ENCODE results near the gene AACS.
"Not testable (repeated sequence)": the region's sequence is repeated elsewhere in the genome, so short reads cannot be mapped to it uniquely, and the experiment has no call there.

AACS gene

GRCh38 chr12:125124320-125124966 lies 59.2 kb downstream of the AACS start:
- DNase-seq (ENCODE audit: low spot score) = no peak

DNA sequence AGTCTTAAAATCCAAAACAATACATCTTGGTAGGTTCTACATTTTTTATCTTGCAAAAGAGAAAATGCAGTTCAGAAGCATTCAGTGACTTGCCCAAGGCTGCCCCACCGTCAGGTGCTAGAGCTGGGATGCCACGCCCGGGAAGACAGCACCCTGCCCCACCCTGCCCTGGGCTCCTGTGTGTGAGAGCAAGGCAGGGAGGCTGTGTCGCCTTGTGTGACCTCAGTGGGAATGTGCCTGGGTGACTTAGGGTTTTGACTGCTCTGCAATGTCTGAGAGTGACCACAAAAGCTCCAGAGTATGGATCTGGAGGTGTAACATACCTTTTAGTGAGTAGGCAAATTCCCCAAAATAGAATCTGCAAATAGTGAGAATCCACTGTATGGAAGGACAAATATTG lies 60.0 kb downstream of the AACS start:
- no peak for DNase-seq (ENCODE audit: low spot score)

DNA sequence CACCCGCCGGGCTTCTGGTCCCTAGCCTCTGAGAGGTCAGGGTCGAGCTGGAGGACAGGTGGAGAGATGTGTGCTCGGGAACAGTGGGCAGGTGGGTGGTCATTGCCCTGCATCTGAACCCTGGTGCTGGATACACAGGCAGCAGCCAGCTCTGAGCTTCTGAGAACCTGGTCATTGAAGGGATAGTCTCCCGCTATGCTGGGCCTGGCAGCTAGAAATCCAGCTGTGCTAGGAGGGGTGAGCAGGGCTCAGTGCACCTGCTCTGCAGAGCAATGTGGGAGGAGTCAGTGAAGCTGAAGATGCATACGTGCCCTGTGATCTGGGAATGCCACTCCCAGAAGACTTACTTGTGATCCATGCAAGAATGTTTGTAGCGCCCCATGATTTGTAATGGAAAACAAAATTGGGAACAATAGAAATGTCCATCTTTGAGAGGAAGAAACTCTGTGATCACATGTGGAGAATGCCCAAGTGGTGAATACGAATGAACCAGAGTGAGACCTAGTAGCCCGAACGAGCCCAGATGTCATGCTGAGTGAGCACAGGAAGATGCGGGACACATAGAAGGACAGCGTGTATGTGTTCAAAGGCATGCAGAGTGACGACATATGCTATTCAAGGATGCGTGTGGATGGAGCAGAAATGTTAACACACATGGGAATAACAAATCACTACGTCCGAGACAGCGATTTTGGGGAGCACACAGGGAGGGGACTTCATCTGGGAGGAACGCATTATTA lies 63.4 kb downstream of the AACS start:
- no peak for DNase-seq (ENCODE audit: low spot score)

DNA sequence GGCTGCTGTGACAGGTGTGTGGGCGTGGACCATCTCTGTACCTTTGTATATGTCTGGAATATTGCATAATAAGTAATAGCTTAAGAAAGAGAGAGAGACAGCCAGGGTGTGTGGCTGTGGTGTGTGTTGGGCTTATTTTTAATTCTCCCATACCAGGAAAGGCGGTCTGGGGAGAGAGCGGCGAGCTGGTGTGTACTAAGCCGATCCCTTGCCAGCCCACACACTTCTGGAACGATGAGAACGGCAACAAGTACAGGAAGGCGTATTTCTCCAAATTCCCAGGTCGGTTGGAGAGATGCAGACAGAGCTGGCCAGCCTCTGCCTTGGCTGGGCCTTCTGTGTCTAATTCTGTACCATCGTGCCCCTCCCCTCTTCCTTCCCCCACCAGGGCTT lies 63.9 kb downstream of the AACS start:
- DNase-seq (ENCODE audit: low spot score) = no peak

DNA sequence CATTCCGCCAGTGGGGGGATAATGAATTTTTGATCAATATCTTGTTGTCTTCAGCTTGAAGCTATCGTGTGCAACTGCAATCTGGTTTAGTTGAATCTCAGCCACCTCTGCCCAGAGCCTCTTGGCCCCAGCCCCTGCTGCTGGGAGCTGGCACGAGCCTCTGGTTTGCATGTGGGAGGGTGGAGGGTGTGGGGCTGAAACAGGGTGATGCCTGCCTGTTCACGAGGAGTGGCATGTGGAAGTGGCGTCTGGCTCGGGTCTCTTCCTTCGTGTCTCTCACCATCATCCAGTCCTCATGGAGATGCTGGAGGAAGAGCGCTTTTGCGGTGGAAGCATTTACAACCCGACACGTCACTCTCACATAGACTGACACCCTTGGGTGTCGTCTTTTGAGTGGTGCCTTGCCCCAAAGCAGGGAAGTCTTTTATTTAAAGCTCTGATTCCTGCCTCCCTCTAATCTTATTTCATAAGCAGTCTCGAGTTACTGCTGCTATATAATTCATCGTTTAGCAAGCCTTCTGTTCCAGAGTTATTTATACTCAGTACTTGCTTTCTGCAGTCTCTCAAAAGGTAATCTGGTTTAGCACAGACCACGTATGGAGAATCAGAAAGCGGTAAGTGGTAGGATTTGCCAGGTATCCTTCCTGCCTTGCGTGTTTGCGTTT lies 64.5 kb downstream of the AACS start:
- no peak for DNase-seq (ENCODE audit: low spot score)

- DNase-seq (ENCODE audit: low spot score) = no peak
Observed at GRCh38 chr12:125131958-125132357, 66.7 kb downstream of the AACS start.

GRCh38 chr12:125132698-125133400 lies 67.6 kb downstream of the AACS start:
- peak; percentile 41 for DNase-seq (ENCODE audit: low spot score)

- DNase-seq (ENCODE audit: low spot score) = no peak
Observed at GRCh38 chr12:125133616-125134015, 68.4 kb downstream of the AACS start.

DNA sequence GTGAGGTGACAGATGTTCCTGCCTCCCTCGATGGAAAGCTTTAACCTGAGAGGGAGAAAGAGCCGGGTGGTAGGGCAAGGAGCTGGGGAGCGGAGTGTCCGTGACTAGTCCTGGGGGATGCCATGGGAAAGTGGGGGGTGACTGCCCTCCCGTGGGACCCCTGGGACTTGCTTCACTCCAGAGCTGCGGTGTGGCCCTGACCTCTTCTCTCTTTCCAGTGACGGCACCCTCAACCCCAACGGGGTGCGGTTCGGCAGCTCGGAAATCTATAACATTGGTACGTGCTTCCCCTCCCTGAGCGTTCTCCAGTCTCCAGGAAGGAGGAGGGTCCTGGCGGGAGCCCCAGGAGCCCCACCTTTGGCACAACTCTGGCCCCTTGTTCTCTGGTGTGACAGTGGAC lies 69.3 kb downstream of the AACS start:
- DNase-seq (ENCODE audit: low spot score) = no peak

GRCh38 chr12:125135906-125136305 lies 70.7 kb downstream of the AACS start:
- no peak for DNase-seq (ENCODE audit: low spot score)

GRCh38 chr12:125136702-125137101 lies 71.5 kb downstream of the AACS start:
- DNase-seq (ENCODE audit: low spot score) = no peak

- DNase-seq (ENCODE audit: low spot score) = no peak
Observed at GRCh38 chr12:125137766-125138344, 72.6 kb downstream of the AACS start.

DNA sequence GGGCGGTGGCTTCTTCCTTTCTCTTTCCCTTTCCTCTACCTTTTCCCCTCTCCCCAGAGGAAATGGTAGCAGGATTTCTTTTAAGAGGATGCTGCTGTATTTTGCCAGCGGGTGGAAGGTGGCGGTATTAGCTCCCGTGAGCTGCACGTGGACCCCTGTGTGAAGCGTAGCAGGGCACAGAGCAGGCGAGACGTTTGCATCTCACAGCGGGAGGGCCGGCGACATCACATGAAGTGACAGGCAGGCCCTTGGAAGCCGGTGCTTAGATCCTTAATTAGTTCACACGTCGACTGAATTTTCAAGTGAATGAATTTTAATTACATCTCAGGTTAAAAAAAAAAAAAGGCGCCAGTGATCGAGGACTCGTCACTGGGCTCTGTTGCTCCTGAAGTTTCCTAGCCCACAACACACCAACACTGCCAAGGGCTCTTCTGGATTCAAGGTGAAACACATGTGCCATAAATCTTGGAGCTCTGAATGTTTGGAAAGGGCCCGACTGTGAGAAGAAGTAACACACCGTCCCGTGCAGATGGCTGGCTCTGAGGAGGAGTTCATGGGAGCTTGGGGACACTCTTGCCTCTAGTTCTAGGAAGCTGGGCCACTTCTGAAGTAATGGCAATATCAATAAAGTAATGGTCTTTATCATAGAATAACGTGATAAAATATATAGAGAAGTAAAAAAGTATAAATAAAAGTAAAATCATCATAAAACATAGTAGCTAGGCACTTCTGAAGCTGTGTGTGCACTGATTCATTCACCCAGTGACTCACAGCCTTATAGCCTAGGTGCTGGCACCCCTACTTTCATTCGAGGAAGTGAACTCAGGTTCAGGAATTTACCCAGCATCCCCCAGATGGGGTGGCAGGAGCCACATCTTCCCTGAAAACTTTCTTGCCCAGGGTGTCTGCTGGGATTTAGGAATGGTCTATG lies 75.3 kb downstream of the AACS start:
- DNase-seq (ENCODE audit: low spot score) = peak; percentile 62

DNA sequence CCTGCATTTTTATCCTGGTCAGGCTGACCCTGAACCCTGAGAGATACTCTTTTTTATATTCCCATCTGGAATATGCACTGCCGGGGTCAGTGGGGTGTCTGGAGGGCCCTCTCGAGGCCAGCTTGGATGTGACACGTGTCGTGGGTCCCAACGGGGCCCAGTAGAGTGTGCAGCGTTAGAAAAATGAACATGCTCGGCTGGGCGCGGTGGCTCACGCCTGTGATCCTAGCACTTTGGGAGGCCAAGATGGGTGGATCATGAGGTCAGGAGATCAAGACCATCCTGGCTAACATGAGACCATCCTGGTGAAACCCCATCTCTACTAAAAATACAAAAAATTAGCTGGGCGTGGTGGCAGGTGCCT lies 76.0 kb downstream of the AACS start:
- not testable (repeated sequence) for DNase-seq (ENCODE audit: low spot score)

- DNase-seq (ENCODE audit: low spot score) = peak; percentile 84
Observed at GRCh38 chr12:125142601-125143000, 77.4 kb downstream of the AACS start.

GRCh38 chr12:125143491-125143890 lies 78.3 kb downstream of the AACS start:
- peak; percentile 77 for DNase-seq (ENCODE audit: low spot score)

GRCh38 chr12:125145196-125145595 lies 80.0 kb downstream of the AACS start:
- DNase-seq (ENCODE audit: low spot score) = no peak

GRCh38 chr12:125148316-125148715 lies 83.1 kb downstream of the AACS start:
- DNase-seq (ENCODE audit: low spot score) = no peak

- no peak for DNase-seq (ENCODE audit: low spot score)
Observed at GRCh38 chr12:125149160-125150108, 84.2 kb downstream of the AACS start.

GRCh38 chr12:125151284-125151683 lies 86.0 kb downstream of the AACS start:
- no peak for DNase-seq (ENCODE audit: low spot score)
